A549 (cell line): ENCODE data around the gene UBE3B. TPM values are rescaled to one million over a fixed set of nuclear protein-coding genes. Genes with fewer than 3 reads are reported as not detected.

Source experiments
- ATAC-seq, 2 experiments: fragments of 200-7000 bp in 1 of 2; fragments of >200 bp in 1 of 2; cut with Nextera tagmentation in 1 of 2; cut with Tn5 transposase in 1 of 2; 3 replicates each; pipeline versions ENCODE4 v1.8.0 to v1.9.1; 2018 to 2020; ENCODE audit warnings: mild to moderate bottlenecking in 1 of 2, moderate library complexity in 1 of 2
- CTCF ChIA-PET: fragments of 300-600 bp; sonication (Branson Sonifier 250); formaldehyde crosslinking; extraction: SDS; loops from one replicate; lab custom pipeline; 2021; ENCODE audit warnings: antibody characterized with exemption, inconsistent platforms; lab: Yijun Ruan, JAX
- POLR2A ChIA-PET: fragments of 350-600 bp; formaldehyde crosslinking; extraction: SDS; loops from one replicate; lab custom pipeline; 2021; ENCODE audit warnings: antibody characterized with exemption, inconsistent platforms; lab: Yijun Ruan, JAX
- DNase-seq, 2 experiments: peaks; one replicate each; pipeline versions ENCODE4 v3.0.0 to v3.0.0-alpha.2; 2011 to 2016; ENCODE audit warnings: low read depth in 1 of 2, low spot score in 1 of 2
- FAIRE-seq: peaks from 2 replicates; lab custom pipeline; 2011; peaks lifted over from hg19 to GRCh38; lab: Jason Lieb, UNC
- H3K27ac ChIP-seq, 2 experiments: fragments of >200 bp; sonication (Bioruptor Twin); formaldehyde crosslinking; 3 replicates each; pipeline ENCODE4 v1.5.1; 2016 to 2017
- H3K4me1 ChIP-seq: fragments of >200 bp; sonication (Bioruptor Twin); formaldehyde crosslinking; 3 replicates; pipeline ENCODE4 v1.6.1; 2016
- H3K4me2 ChIP-seq: fragments of >200 bp; sonication (Bioruptor Twin); formaldehyde crosslinking; 3 replicates; pipeline ENCODE4 v1.6.1; 2016
- H3K4me3 ChIP-seq: fragments of >200 bp; sonication (Bioruptor Twin); formaldehyde crosslinking; 3 replicates; pipeline ENCODE4 v1.5.1; 2016
- H3K9me3 ChIP-seq: fragments of >200 bp; sonication (Bioruptor Twin); formaldehyde crosslinking; 3 replicates; pipeline ENCODE4 v1.6.1; 2016
- CEBPB ChIP-seq, 2 experiments: fragments of >200 bp in 1 of 2; sonication (Bioruptor Twin) in 1 of 2; formaldehyde crosslinking in 1 of 2; IDR thresholded peaks; 2 replicates each; pipeline ENCODE4 v1.6.1; 2012 to 2016
- CHD2 ChIP-seq: fragments of 150-350 bp; IDR thresholded peaks from 2 replicates; pipeline ENCODE4 v1.6.1; 2014; ENCODE audit warnings: low read length; ENCODE audit not compliant: partially characterized antibody
- CHD4 ChIP-seq: fragments of 200-600 bp; sonication (generic); IDR thresholded peaks from 2 replicates; pipeline ENCODE4 v1.6.1; 2016; ENCODE audit warnings: antibody characterized with exemption, mild to moderate bottlenecking, borderline replicate concordance
- EHMT2 ChIP-seq: fragments of 200-600 bp; sonication (generic); IDR thresholded peaks from 2 replicates; pipeline ENCODE4 v1.6.1; 2016; ENCODE audit warnings: antibody characterized with exemption, low read depth, mild to moderate bottlenecking, moderate library complexity
- EP300 ChIP-seq, 2 experiments: fragments of >200 bp; sonication (Bioruptor Twin); formaldehyde crosslinking; IDR thresholded peaks; 2 replicates in 1 of 2; 3 replicates in 1 of 2; pipeline ENCODE4 v1.6.1; 2016 to 2017
- ESRRA ChIP-seq: fragments of 150-350 bp; IDR thresholded peaks from 2 replicates; pipeline ENCODE4 v1.6.1; 2014; ENCODE audit warnings: mild to moderate bottlenecking, low read length, borderline replicate concordance
- JUNB ChIP-seq: fragments of >200 bp; sonication (Bioruptor Twin); formaldehyde crosslinking; IDR thresholded peaks from 2 replicates; pipeline ENCODE4 v1.6.1; 2016
- KDM5A ChIP-seq: fragments of 200-600 bp; sonication (generic); IDR thresholded peaks from 2 replicates; pipeline ENCODE4 v1.6.1; 2016; ENCODE audit warnings: antibody characterized with exemption, mild to moderate bottlenecking
- MAZ ChIP-seq: fragments of 150-350 bp; IDR thresholded peaks from 2 replicates; pipeline ENCODE4 v1.6.1; 2014; ENCODE audit warnings: antibody characterized with exemption, low read depth, low read length, borderline replicate concordance
- MYC ChIP-seq: IDR thresholded peaks from 2 replicates; pipeline ENCODE4 v1.6.1; 2012; ENCODE audit warnings: mild to moderate bottlenecking, inconsistent platforms, low read length, improper control_type of control experiment, borderline replicate concordance
- NR3C1 ChIP-seq: fragments of >200 bp; sonication (Bioruptor Twin); formaldehyde crosslinking; IDR thresholded peaks from 3 replicates; pipeline ENCODE4 v1.6.1; 2017
- POLR2A ChIP-seq: IDR thresholded peaks from 2 replicates; pipeline ENCODE4 v1.6.1; 2012; ENCODE audit warnings: mild to moderate bottlenecking, low read length
- POLR2AphosphoS2 ChIP-seq: conservative IDR thresholded peaks from 2 replicates; pipeline ENCODE4 v1.6.1; 2012; ENCODE audit warnings: low read length, improper control_type of control experiment, inconsistent platforms
- RAD21 ChIP-seq, 2 experiments: fragments of >200 bp in 1 of 2; sonication (Bioruptor Twin) in 1 of 2; formaldehyde crosslinking in 1 of 2; IDR thresholded peaks in 1 of 2; conservative IDR thresholded peaks in 1 of 2; 2 replicates in 1 of 2; 3 replicates in 1 of 2; pipeline ENCODE4 v1.6.1; 2012 to 2018; ENCODE audit warnings: inconsistent platforms in 1 of 2
- RARB ChIP-seq: fragments of 250-450 bp; sonication (Bioruptor Pico); IDR thresholded peaks from 2 replicates; pipeline ENCODE4 v1.8.0; 2021; ENCODE audit warnings: mild to moderate bottlenecking, moderate library complexity
- RFX5 ChIP-seq: fragments of 450-650 bp; IDR thresholded peaks from 2 replicates; pipeline ENCODE4 v1.7.1; 2014; ENCODE audit warnings: antibody characterized with exemption, mild to moderate bottlenecking, moderate library complexity
- RNF2 ChIP-seq: fragments of 200-600 bp; sonication (generic); IDR thresholded peaks from 2 replicates; pipeline ENCODE4 v1.6.1; 2016; ENCODE audit warnings: low read depth, mild to moderate bottlenecking, antibody characterized with exemption, moderate library complexity, borderline replicate concordance
- TFCP2L1 ChIP-seq: fragments of 250-450 bp; sonication (Bioruptor Pico); IDR thresholded peaks from 2 replicates; pipeline ENCODE4 v1.5.0; 2021; ENCODE audit warnings: mild to moderate bottlenecking
- TP53 ChIP-seq: fragments of 250-450 bp; sonication (Bioruptor Pico); IDR thresholded peaks from 2 replicates; pipeline ENCODE4 v1.5.0; 2021; ENCODE audit warnings: mild to moderate bottlenecking, moderate library complexity
- WGBS: methylation state at CpG from one replicate; pipeline ENCODE4 v1.1.6; 2017; ENCODE audit errors: missing lambda C conversion rate; 5-methylcytosine and 5-hydroxymethylcytosine counted together
- polyA plus RNA-seq, 4 experiments: library from polyadenylated mRNA; depleted of rRNA in 3 of 4; stranded (reverse); fragments of >200 nt; fragmentation: RNase III in 1 of 4; extraction: RNeasy Plus Mini Kit Qiagen cat#74134 plus additional on column Dnase treatment in 1 of 4; gene quantifications; 2 replicates in 3 of 4; 3 replicates in 1 of 4; pipeline ENCODE4 v1.2.3, GENCODE V29; 2011 to 2017
- TF ChIP-seq, protein P1 (sequence below): IDR thresholded peaks from 2 replicates; pipeline ENCODE4 v1.6.1; 2012
- TF ChIP-seq, protein P2 (sequence below): fragments of >200 bp; sonication (Bioruptor Twin); formaldehyde crosslinking; IDR thresholded peaks from 3 replicates; pipeline ENCODE4 v1.6.1; 2016
- TF ChIP-seq, protein P3 (sequence below): fragments of >200 bp; sonication (Bioruptor Twin); formaldehyde crosslinking; IDR thresholded peaks from 3 replicates; pipeline ENCODE4 v1.5.1; 2016
- TF ChIP-seq, protein P4 (sequence below): fragments of >200 bp; sonication (Bioruptor Twin); formaldehyde crosslinking; IDR thresholded peaks from 2 replicates; pipeline ENCODE4 v1.6.1; 2016

The UBE3B gene
- polyA plus RNA-seq, 2 of the 4 experiments (the other 2 are of a cell fraction) = 14.0 to 38.0 TPM

DNA sequence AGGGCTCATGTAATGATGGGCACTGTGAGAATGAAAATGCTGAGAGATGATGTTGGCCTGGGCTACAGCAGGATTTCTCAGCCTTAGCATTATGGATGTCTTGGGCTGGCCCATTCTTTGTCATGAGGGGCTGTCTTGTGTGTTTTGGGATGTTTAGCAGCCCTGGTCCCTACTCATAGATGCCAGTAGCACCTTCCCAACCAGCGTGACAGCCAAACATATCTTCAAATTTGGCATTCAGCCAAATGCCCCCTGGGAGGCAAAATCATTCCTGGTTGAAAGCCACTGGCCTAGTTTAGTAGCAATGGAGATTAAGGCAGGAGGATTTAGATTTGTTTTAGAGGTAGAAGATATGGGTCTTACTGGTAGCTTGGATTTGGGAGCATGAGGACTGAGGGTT is 26.6 kb downstream of the UBE3B start:
- no peak for ATAC-seq
- H3K4me3 ChIP-seq = no peak overlapping the region
- no peak for DNase-seq
- no peaks in the 10 kb centered on the region for H3K9me3 ChIP-seq
- no peak for FAIRE-seq
- no peak for TF ChIP-seq CHD2
- TF ChIP-seq, protein P1, sequence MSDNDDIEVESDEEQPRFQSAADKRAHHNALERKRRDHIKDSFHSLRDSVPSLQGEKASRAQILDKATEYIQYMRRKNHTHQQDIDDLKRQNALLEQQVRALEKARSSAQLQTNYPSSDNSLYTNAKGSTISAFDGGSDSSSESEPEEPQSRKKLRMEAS = no peak
- no peak for TF ChIP-seq MYC
- TF ChIP-seq TP53 (CRISPR knock-in tag) = no peak
- TF ChIP-seq CHD4 = no peak
- TF ChIP-seq EP300 (IDR thresholded peaks at IDR 0.05) = no peak
- WGBS = 77% methylated on average over 1 of the region's 1 CpG
- POLR2A ChIA-PET = no interaction called here
- CTCF ChIA-PET = interaction anchor here (0.8 to 2.8 kb wide), 6 partner anchors 10 to 341 kb away, joined by 3 to 16 read pairs (median 4); no protein-coding TSS in a partner anchor
- no peaks in the 10 kb centered on the region for H3K4me1 ChIP-seq
- H3K4me2 ChIP-seq = no peak overlapping the region
- H3K27ac ChIP-seq = no peak overlapping the region

DNA sequence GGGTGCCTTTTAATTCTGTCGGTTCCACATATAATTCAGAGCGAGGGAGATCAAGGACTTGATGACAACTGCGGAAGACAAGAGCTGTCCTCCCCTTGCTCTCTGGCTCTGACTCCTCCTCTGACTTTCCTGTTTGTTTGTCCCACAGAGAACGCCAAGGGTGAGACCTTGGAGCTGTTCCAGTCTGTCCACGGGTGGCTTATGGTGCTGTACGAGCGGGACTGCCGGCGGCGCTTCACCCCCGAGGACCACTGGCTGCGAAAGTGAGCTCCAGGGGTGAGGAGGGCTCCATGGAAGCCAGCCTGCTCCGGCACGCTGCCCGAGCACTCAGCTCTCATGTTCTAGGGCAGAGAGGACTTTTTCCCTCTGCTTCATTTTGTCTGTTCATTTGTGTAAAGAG is 32.8 kb downstream of the UBE3B start:
- CTCF ChIA-PET = interaction anchor here (0.6 to 4.3 kb wide), 6 partner anchors 8 to 483 kb away, joined by 3 to 33 read pairs (median 5); no protein-coding TSS in a partner anchor
- POLR2A ChIA-PET = no interaction called here
- Histone ChIP-seq H3K27ac (no peak overlapping the region), H3K4me2 (no peak overlapping the region), H3K9me3 (no peaks in the 10 kb centered on the region), H3K4me3 (no peak overlapping the region), H3K4me1 (no peaks in the 10 kb centered on the region)
- no peak for FAIRE-seq
- DNase-seq = no peak
- no peak for ATAC-seq
- TF ChIP-seq JUNB (no peak), RARB (CRISPR knock-in tag) (no peak), RNF2 (no peak), RAD21 (conservative IDR thresholded peaks at IDR 0.05 in 1 of 2, IDR thresholded peaks at IDR 0.05 in 1 of 2) (no peak), MAZ (no peak), POLR2A (no peak), NR3C1 (no peak), TFCP2L1 (CRISPR knock-in tag) (no peak), EHMT2 (no peak), RFX5 (no peak), KDM5A (no peak), MYC (no peak), ESRRA (no peak), POLR2AphosphoS2 (no peak), CEBPB (IDR thresholded peaks at IDR 0.05) (no peak)
- TF ChIP-seq, protein P2, sequence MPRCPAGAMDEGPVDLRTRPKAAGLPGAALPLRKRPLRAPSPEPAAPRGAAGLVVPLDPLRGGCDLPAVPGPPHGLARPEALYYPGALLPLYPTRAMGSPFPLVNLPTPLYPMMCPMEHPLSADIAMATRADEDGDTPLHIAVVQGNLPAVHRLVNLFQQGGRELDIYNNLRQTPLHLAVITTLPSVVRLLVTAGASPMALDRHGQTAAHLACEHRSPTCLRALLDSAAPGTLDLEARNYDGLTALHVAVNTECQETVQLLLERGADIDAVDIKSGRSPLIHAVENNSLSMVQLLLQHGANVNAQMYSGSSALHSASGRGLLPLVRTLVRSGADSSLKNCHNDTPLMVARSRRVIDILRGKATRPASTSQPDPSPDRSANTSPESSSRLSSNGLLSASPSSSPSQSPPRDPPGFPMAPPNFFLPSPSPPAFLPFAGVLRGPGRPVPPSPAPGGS = no peak
- TF ChIP-seq, protein P3, sequence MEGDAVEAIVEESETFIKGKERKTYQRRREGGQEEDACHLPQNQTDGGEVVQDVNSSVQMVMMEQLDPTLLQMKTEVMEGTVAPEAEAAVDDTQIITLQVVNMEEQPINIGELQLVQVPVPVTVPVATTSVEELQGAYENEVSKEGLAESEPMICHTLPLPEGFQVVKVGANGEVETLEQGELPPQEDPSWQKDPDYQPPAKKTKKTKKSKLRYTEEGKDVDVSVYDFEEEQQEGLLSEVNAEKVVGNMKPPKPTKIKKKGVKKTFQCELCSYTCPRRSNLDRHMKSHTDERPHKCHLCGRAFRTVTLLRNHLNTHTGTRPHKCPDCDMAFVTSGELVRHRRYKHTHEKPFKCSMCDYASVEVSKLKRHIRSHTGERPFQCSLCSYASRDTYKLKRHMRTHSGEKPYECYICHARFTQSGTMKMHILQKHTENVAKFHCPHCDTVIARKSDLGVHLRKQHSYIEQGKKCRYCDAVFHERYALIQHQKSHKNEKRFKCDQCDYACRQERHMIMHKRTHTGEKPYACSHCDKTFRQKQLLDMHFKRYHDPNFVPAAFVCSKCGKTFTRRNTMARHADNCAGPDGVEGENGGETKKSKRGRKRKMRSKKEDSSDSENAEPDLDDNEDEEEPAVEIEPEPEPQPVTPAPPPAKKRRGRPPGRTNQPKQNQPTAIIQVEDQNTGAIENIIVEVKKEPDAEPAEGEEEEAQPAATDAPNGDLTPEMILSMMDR = no peak
- TF ChIP-seq, protein P4, sequence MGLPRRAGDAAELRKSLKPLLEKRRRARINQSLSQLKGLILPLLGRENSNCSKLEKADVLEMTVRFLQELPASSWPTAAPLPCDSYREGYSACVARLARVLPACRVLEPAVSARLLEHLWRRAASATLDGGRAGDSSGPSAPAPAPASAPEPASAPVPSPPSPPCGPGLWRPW = no peak
- 93% methylated on average over 15 of the region's 15 CpGs for WGBS
